ENCODE data around the gene KIR3DL1.
"Not testable (repeated sequence)": the region's sequence is repeated elsewhere in the genome, so short reads cannot be mapped to it uniquely, and the experiment has no call there.

- TF ChIP-seq CTCF, POLR2A (IDR thresholded peaks at IDR 0.05): not testable (repeated sequence)
Measured at GRCh38 chr19:54788154-54788553, 28.1 kb upstream of the KIR3DL1 start.

Measured in heart left ventricle (tissue), 13 donors.